H1 (cell line): ENCODE data around the gene SLC9A3. TPM values are rescaled to one million over a fixed set of nuclear protein-coding genes. Genes with fewer than 3 reads are reported as not detected.

Experiments used
- CTCF ChIA-PET: fragments of 300-600 bp; sonication (Branson Sonifier 250); formaldehyde crosslinking; loops from one replicate; lab custom pipeline; 2021; ENCODE audit not compliant: partially characterized antibody; lab: Charles Lee
- POLR2A ChIA-PET: fragments of 300-600 bp; sonication (Branson Sonifier 250); formaldehyde crosslinking; loops from one replicate; lab custom pipeline; 2021; ENCODE audit warnings: inconsistent platforms; ENCODE audit not compliant: partially characterized antibody; lab: Charles Lee
- DNase-seq, 2 experiments: peaks; one replicate each; pipeline versions ENCODE4 v3.0.0 to v3.0.0-alpha.2; 2010 to 2022; ENCODE audit warnings: low spot score in 2 of 2, low read depth in 1 of 2, mixed read lengths in 1 of 2
- FAIRE-seq: peaks from 2 replicates; lab custom pipeline; 2011; peaks lifted over from hg19 to GRCh38; lab: Jason Lieb, UNC
- H2AFZ ChIP-seq: 2 replicates; pipeline ENCODE4 v1.8.1; 2012; ENCODE audit warnings: low read length, inconsistent platforms
- H2AK5ac ChIP-seq: 2 replicates; pipeline ENCODE4 v1.6.1; 2013; ENCODE audit warnings: low read depth, low read length
- H2BK120ac ChIP-seq: replicated peaks from 2 replicates; pipeline ENCODE3; 2013; ENCODE audit warnings: low read depth, low read length, inconsistent platforms
- H2BK12ac ChIP-seq: 2 replicates; pipeline ENCODE4 v1.6.1; 2013; ENCODE audit warnings: low read depth, low read length
- H2BK15ac ChIP-seq: 2 replicates; pipeline ENCODE4 v1.6.1; 2013; ENCODE audit warnings: low read length
- H2BK20ac ChIP-seq: 2 replicates; pipeline ENCODE4 v1.6.1; 2013; ENCODE audit warnings: low read length
- H2BK5ac ChIP-seq: 2 replicates; pipeline ENCODE4 v1.6.1; 2013; ENCODE audit warnings: low read depth, low read length
- H3K14ac ChIP-seq: 2 replicates; pipeline ENCODE4 v1.6.1; 2013; ENCODE audit warnings: inconsistent platforms; ENCODE audit not compliant: insufficient read length
- H3K18ac ChIP-seq: 2 replicates; pipeline ENCODE4 v1.6.1; 2013; ENCODE audit warnings: low read length; ENCODE audit errors: extremely low read depth
- H3K23ac ChIP-seq: 2 replicates; pipeline ENCODE4 v1.6.1; 2013; ENCODE audit warnings: inconsistent platforms; ENCODE audit not compliant: insufficient read length
- H3K23me2 ChIP-seq: 2 replicates; pipeline ENCODE4 v1.6.1; 2013; ENCODE audit warnings: low read depth, low read length
- H3K27ac ChIP-seq: 2 replicates; pipeline ENCODE4 v1.6.1; 2011; ENCODE audit warnings: low read depth, low read length, inconsistent platforms
- H3K27me3 ChIP-seq, 4 experiments: replicated peaks in 1 of 4; 1 replicate in 1 of 4; 2 replicates in 3 of 4; pipeline versions ENCODE4 v1.6.1 to v1.8.1; 2011 to 2013; ENCODE audit warnings: low read length in 3 of 4, mild to moderate bottlenecking in 3 of 4, inconsistent platforms in 2 of 4, mixed read lengths in 2 of 4, moderate library complexity in 1 of 4; ENCODE audit not compliant: control insufficient read depth in 3 of 4, insufficient read depth in 3 of 4; ENCODE audit errors: extremely low read depth in 1 of 4
- H3K36me3 ChIP-seq, 4 experiments: 2 replicates each; pipeline versions ENCODE4 v1.6.1 to v1.8.1; 2011 to 2013; ENCODE audit warnings: mild to moderate bottlenecking in 4 of 4, low read length in 3 of 4, moderate library complexity in 2 of 4, control low read depth in 1 of 4, inconsistent platforms in 1 of 4; ENCODE audit not compliant: insufficient read depth in 4 of 4, control insufficient read depth in 2 of 4
- H3K4ac ChIP-seq: replicated peaks from 2 replicates; pipeline ENCODE3; 2013; ENCODE audit warnings: low read length, low read depth, mixed read lengths, inconsistent platforms; ENCODE audit not compliant: insufficient read length
- H3K4me1 ChIP-seq, 4 experiments: replicated peaks in 1 of 4; 1 replicate in 1 of 4; 2 replicates in 3 of 4; pipeline versions ENCODE4 v1.6.1 to v1.8.1; 2011 to 2013; ENCODE audit warnings: low read length in 3 of 4, inconsistent platforms in 2 of 4, mixed read lengths in 1 of 4; ENCODE audit not compliant: insufficient read depth in 4 of 4, control insufficient read depth in 3 of 4
- H3K4me2 ChIP-seq, 2 experiments: 2 replicates each; pipeline versions ENCODE4 v1.6.1 to v1.8.1; 2011 to 2013; ENCODE audit warnings: low read depth in 2 of 2, low read length in 2 of 2, control low read depth in 1 of 2, inconsistent platforms in 1 of 2, mild to moderate bottlenecking in 1 of 2; ENCODE audit not compliant: insufficient read depth in 1 of 2
- H3K4me3 ChIP-seq, 4 experiments: fragments of 200-600, 300-600 bp in 1 of 4; sonication (generic), shearing (Covaris generic), sonication (Bioruptor Twin) in 1 of 4; 2 replicates each; pipeline versions ENCODE4 v1.5.1 to v1.8.1; 2011 to 2016; ENCODE audit warnings: low read length in 4 of 4, low read depth in 3 of 4, control low read depth in 2 of 4, inconsistent platforms in 2 of 4, mild to moderate bottlenecking in 2 of 4, mixed read lengths in 1 of 4, moderate library complexity in 1 of 4; ENCODE audit not compliant: insufficient read depth in 2 of 4; ENCODE audit errors: extremely low read depth in 1 of 4
- H3K56ac ChIP-seq: replicated peaks from 2 replicates; pipeline ENCODE3; 2013; ENCODE audit warnings: low read depth, mild to moderate bottlenecking, mixed read lengths, low read length, inconsistent platforms; ENCODE audit not compliant: insufficient read length
- H3K79me1 ChIP-seq: 2 replicates; pipeline ENCODE4 v1.6.1; 2013; ENCODE audit warnings: low read depth, low read length, control low read depth
- H3K79me2 ChIP-seq, 2 experiments: 2 replicates each; pipeline versions ENCODE4 v1.6.1 to v1.8.1; 2012 to 2013; ENCODE audit warnings: low read length in 2 of 2, mild to moderate bottlenecking in 2 of 2, inconsistent platforms in 1 of 2; ENCODE audit not compliant: insufficient read depth in 2 of 2, control insufficient read depth in 1 of 2
- H3K9ac ChIP-seq, 4 experiments: replicated peaks in 1 of 4; 1 replicate in 1 of 4; 2 replicates in 3 of 4; pipeline versions ENCODE4 v1.6.1 to v1.8.1; 2011 to 2013; ENCODE audit warnings: low read depth in 3 of 4, low read length in 3 of 4, control low read depth in 2 of 4, mild to moderate bottlenecking in 2 of 4, moderate library complexity in 2 of 4, inconsistent platforms in 1 of 4; ENCODE audit errors: extremely low read depth in 1 of 4
- H3K9me3 ChIP-seq, 2 experiments: 2 replicates each; pipeline versions ENCODE4 v1.6.1 to v1.8.1; 2012 to 2013; ENCODE audit warnings: mild to moderate bottlenecking in 2 of 2, moderate library complexity in 2 of 2, control low read depth in 1 of 2, inconsistent platforms in 1 of 2, low read depth in 1 of 2, low read length in 1 of 2, mixed read lengths in 1 of 2; ENCODE audit not compliant: insufficient read depth in 2 of 2
- H4K20me1 ChIP-seq, 2 experiments: replicated peaks in 1 of 2; 2 replicates each; pipeline versions ENCODE3 to v1.8.1; 2011 to 2013; ENCODE audit warnings: inconsistent platforms in 2 of 2, low read length in 2 of 2, mild to moderate bottlenecking in 1 of 2; ENCODE audit not compliant: insufficient read depth in 2 of 2, control insufficient read depth in 1 of 2
- H4K5ac ChIP-seq: 2 replicates; pipeline ENCODE4 v1.6.1; 2013; ENCODE audit warnings: low read length, low read depth, mixed read lengths, inconsistent platforms; ENCODE audit not compliant: insufficient read length
- H4K8ac ChIP-seq: 2 replicates; pipeline ENCODE4 v1.8.0; 2013; ENCODE audit warnings: mild to moderate bottlenecking, moderate library complexity, low read length, inconsistent platforms; ENCODE audit not compliant: insufficient read depth; ENCODE audit errors: extremely low read depth
- H4K91ac ChIP-seq: replicated peaks from 2 replicates; pipeline ENCODE3; 2013; ENCODE audit warnings: low read length, mixed read lengths, inconsistent platforms; ENCODE audit not compliant: insufficient read length
- POLR2A ChIP-seq, 2 experiments: IDR thresholded peaks; 1 replicate in 1 of 2; 2 replicates in 1 of 2; pipeline ENCODE4 v1.6.1; 2011; ENCODE audit warnings: low read depth in 2 of 2, low read length in 2 of 2, mild to moderate bottlenecking in 2 of 2; ENCODE audit errors: control extremely low read depth in 1 of 2
- WGBS, 2 experiments: shearing (Covaris generic) in 1 of 2; methylation state at CpG; one replicate each; pipeline versions ENCODE4 v1.1.6 to v1.1.7; 2013 to 2015; ENCODE audit warnings: low lambda C conversion rate in 2 of 2, mixed read lengths in 2 of 2, inconsistent platforms in 1 of 2, low coverage in 1 of 2, missing lambda C conversion rate in 1 of 2; ENCODE audit not compliant: insufficient replicate concordance in 2 of 2, insufficient coverage in 1 of 2, insufficient read length in 1 of 2; ENCODE audit errors: extremely low coverage in 1 of 2, missing lambda C conversion rate in 1 of 2; 5-methylcytosine and 5-hydroxymethylcytosine counted together
- polyA plus RNA-seq, 7 experiments: library from polyadenylated mRNA; depleted of rRNA in 3 of 7; stranded (reverse) in 5 of 7; unstranded in 2 of 7; fragments of >200 nt in 5 of 7; fragments of 200-250 nt in 2 of 7; gene quantifications; 1 replicate in 5 of 7; 2 replicates in 1 of 7; 4 replicates in 1 of 7; pipeline versions ENCODE4 v1.2.1 to v1.2.3, GENCODE V29; 2011 to 2013; ENCODE audit warnings: missing spikeins in 2 of 7, mixed read lengths in 2 of 7
- total RNA-seq: library from RNA; stranded (reverse); fragmentation: NEBNext Ultra II Directional; extraction: Animal tissue kit (Norgen Biotek cat#: 25700); gene quantifications from 2 replicates; pipeline ENCODE4 v1.2.1, GENCODE V29; 2021

Gene SLC9A3
- total and polyA plus RNA-seq, 2 of the 8 experiments (the other 6 are each of a cell fraction or from before 2014, with no cell fraction given), result 0.95 to 1.0 TPM

GRCh38 chr5:431711-432050 lies 92.6 kb downstream of the SLC9A3 start:
- CTCF ChIA-PET, result interaction anchor here (0.7 to 9.7 kb wide), 35 partner anchors 8 to 171 kb away, joined by 3 to 99 read pairs (median 5); partner anchors contain the start of gene AHRR

More at GRCh38 chr5:431711-432050, 92.6 kb downstream of the SLC9A3 start:
- H4K5ac ChIP-seq, result no peak overlapping the region
- H3K27ac ChIP-seq, result no peak overlapping the region
- H2BK120ac ChIP-seq, result no peak overlapping the region
- peaks cover 0 to 3% of the 10 kb centered on the region in 2 experiments; a peak in 1 of 4 replicates for H3K9me3 ChIP-seq
- H3K56ac ChIP-seq, result peak overlapping the region; percentile 23
- no peak overlapping the region for H3K4me3 ChIP-seq
- H2BK15ac ChIP-seq, result no peak overlapping the region
- WGBS, 2 experiments, result 71% methylated on average over 4 of the region's 4 CpGs; no CpG with 5 or more reads in 1 of the 2 experiments
- no peak for FAIRE-seq
- DNase-seq, result no peak
- H3K27me3 ChIP-seq, result no peaks in the 10 kb centered on the region
- POLR2A ChIA-PET, result interaction anchor here (0.5 to 0.9 kb wide), 2 partner anchors 34 to 113 kb away, joined by 3 read pairs; no protein-coding TSS in a partner anchor
- H2BK12ac ChIP-seq, result no peak overlapping the region
- H4K91ac ChIP-seq, result no peak overlapping the region
- H3K14ac ChIP-seq, result no peak overlapping the region
- H3K4me1 ChIP-seq, result peaks cover 0 to 3% (median 1%) of the 10 kb centered on the region in 4 experiments; a peak in 1 of 7 replicates
- no peaks in the 10 kb centered on the region for H4K20me1 ChIP-seq
- H3K79me1 ChIP-seq, result no peaks in the 10 kb centered on the region
- no peak overlapping the region for H2AFZ ChIP-seq
- no peak overlapping the region for H3K4me2 ChIP-seq
- H3K18ac ChIP-seq, result no peak overlapping the region
- H4K8ac ChIP-seq, result no peak overlapping the region
- H2BK5ac ChIP-seq, result no peak overlapping the region
- H3K4ac ChIP-seq, result no peak overlapping the region
- TF ChIP-seq POLR2A (IDR thresholded peaks at IDR 0.05; ENCODE audit: control extremely low read depth in 1 of 2, low read depth in 2 of 2, low read length in 2 of 2), result no peak
- no peaks in the 10 kb centered on the region for H3K79me2 ChIP-seq
- no peak overlapping the region for H3K9ac ChIP-seq
- no peak overlapping the region for H2BK20ac ChIP-seq
- H3K23me2 ChIP-seq, result peaks cover 4% of the 10 kb centered on the region; the same call in 1 of the 2 replicates
- H3K23ac ChIP-seq, result no peak overlapping the region
- H3K36me3 ChIP-seq, result no peaks in the 10 kb centered on the region
- no peak overlapping the region for H2AK5ac ChIP-seq
